ENCODE data around the gene SPDYE4.

DNA sequence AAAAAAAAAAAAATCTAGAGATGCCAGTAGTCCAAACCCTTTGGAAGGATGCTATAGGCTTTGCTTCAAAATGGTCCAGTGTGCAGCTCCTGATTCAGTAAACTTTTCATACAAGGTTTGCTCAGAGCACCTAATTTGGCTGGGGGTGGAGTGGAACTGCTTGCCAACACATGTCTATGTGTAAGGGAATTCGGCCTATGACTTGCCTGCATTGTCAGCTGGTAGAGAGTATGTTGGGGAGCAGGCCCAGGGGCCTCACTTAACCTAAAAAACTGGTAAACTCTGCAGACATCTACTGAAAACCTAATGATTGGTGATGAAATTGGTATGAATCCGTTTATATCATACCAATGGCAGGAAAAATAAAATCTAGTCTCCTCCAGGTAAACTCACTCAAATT lies 42.3 kb upstream of the SPDYE4 start:
- TF ChIP-seq POLR2AphosphoS5 (IDR thresholded peaks at IDR 0.05) (no peak), EP300 (IDR thresholded peaks at IDR 0.05) (no peak), POLR2A (IDR thresholded peaks at IDR 0.05) (no peak)
